ENCODE measurements around the gene SLC2A8.

DNA sequence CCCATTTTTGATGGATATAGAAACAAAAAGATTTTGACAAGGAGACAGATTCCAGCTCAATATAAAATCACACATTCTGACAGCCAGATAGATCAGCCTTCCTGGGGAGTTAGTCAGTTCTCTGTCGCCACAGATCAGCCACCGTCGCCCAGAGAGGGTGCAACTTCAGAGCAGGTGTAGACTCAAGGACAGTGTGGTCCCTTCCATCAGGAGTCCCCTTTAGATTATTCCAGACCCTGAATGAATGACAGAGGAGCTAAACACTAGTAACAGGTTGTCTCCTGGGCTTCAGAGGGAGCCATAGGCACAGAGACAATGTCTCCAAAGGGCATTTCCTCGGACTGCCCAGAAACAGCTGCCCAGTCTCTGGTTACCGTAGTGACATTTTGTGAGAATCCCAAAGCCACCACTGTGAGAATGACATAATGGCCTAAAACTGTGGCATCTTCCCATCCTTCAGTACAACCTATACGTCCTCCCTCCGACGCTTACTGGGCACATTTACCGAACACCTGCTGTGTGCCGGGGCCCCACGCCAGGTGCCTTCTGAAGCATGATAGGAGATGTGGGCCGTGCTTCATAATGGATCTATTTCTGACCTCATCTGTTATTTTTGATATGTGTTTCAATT is 47.4 kb upstream of the SLC2A8 start:
- no peak for TF ChIP-seq EZH2 (IDR thresholded peaks at IDR 0.05; ENCODE audit: insufficient read depth, poor library complexity, severe bottlenecking)
- no peak for TF ChIP-seq EZH2phosphoT487 (IDR thresholded peaks at IDR 0.05; ENCODE audit: insufficient read depth, low read depth)

Measured in GM23248 (cell line).